Measurements from ENCODE around the gene ALDH1A3. TPM values are rescaled to one million over a fixed set of nuclear protein-coding genes. Genes with fewer than 3 reads are reported as not detected.

ALDH1A3 gene
- total and polyA plus RNA-seq, 2 donors: 1.0 to 7.8 TPM

Other genes starting within 250 kb of the ALDH1A3 start
- 3.4 TPM for gene LRRK1, start 39.5 kb downstream of the ALDH1A3 start, total RNA-seq
- 6.7 TPM for gene LRRK1, start 39.5 kb downstream of the ALDH1A3 start, polyA plus RNA-seq

Data from thymus (tissue), 2 donors.